SW480 (cell line): ENCODE results near the gene FHL1.
"Not testable (repeated sequence)": the region's sequence is repeated elsewhere in the genome, so short reads cannot be mapped to it uniquely, and the experiment has no call there.

Source experiments
- DNase-seq: peaks from one replicate; pipeline ENCODE4 v3.0.0-alpha.2; 2016; ENCODE audit warnings: low spot score

Gene FHL1

GRCh38 chrX:136147315-136147901 lies at the start of gene FHL1:
FHL1 (plus strand) TSS chrX:136147533.
- DNase-seq, result peak; percentile 8

- DNase-seq, result no peak
These were observed 49.2 kb upstream of the FHL1 start for GRCh38 chrX:136097871-136098805.

GRCh38 chrX:136104936-136105335 lies 42.4 kb upstream of the FHL1 start:
- no peak for DNase-seq

GRCh38 chrX:136106920-136107528 lies 40.3 kb upstream of the FHL1 start:
- no peak for DNase-seq

GRCh38 chrX:136108905-136109304 lies 38.4 kb upstream of the FHL1 start:
- not testable (repeated sequence) for DNase-seq

- no peak for DNase-seq
These were observed 35.0 kb upstream of the FHL1 start for GRCh38 chrX:136112286-136112685.

- DNase-seq, result no peak
These were observed 34.6 kb upstream of the FHL1 start for GRCh38 chrX:136112778-136113177.

GRCh38 chrX:136115126-136115903 lies 32.0 kb upstream of the FHL1 start:
- DNase-seq, result no peak

- no peak for DNase-seq
These were observed 31.4 kb upstream of the FHL1 start for GRCh38 chrX:136115904-136116297.

GRCh38 chrX:136121788-136122187 lies 25.5 kb upstream of the FHL1 start:
- no peak for DNase-seq

GRCh38 chrX:136122207-136122606 lies 25.1 kb upstream of the FHL1 start:
- no peak for DNase-seq

- DNase-seq, result no peak
These were observed 22.2 kb upstream of the FHL1 start for GRCh38 chrX:136125106-136125505.

- no peak for DNase-seq
These were observed 21.0 kb upstream of the FHL1 start for GRCh38 chrX:136126371-136126770.

GRCh38 chrX:136126872-136127406 lies 20.4 kb upstream of the FHL1 start:
- no peak for DNase-seq

GRCh38 chrX:136128743-136129142 lies 18.6 kb upstream of the FHL1 start:
- no peak for DNase-seq

GRCh38 chrX:136130931-136131833 lies 16.2 kb upstream of the FHL1 start:
- peak; percentile 95 for DNase-seq

- no peak for DNase-seq
These were observed 8.4 kb upstream of the FHL1 start for GRCh38 chrX:136138939-136139338.

GRCh38 chrX:136141569-136141968 lies 5.8 kb upstream of the FHL1 start:
- no peak for DNase-seq

GRCh38 chrX:136142592-136142991 lies 4.7 kb upstream of the FHL1 start:
- DNase-seq, result no peak

- DNase-seq, result no peak
These were observed 3.6 kb upstream of the FHL1 start for GRCh38 chrX:136143711-136144110.
